ENCODE measurements around the gene CPSF3. TPM values are rescaled to one million over a fixed set of nuclear protein-coding genes. Genes with fewer than 3 reads are reported as not detected.
"Not testable (repeated sequence)": the region's sequence is repeated elsewhere in the genome, so short reads cannot be mapped to it uniquely, and the experiment has no call there.

CPSF3 gene
- total RNA-seq, 6 donors from 2014 or later, result 11.3 to 41.0 (median 22.5) TPM

- no peak overlapping the region for H3K4me3 ChIP-seq
- TF ChIP-seq POLR2A (IDR thresholded peaks at IDR 0.05) (no peak), POLR2AphosphoS5 (IDR thresholded peaks at IDR 0.05) (no peak), CTCF (IDR thresholded peaks at IDR 0.05) (no peak)
- WGBS, 2 donors, result 86% methylated on average over 3 of the region's 3 CpGs
- no peaks in the 10 kb centered on the region for H3K27me3 ChIP-seq
- no peak overlapping the region for H3K27ac ChIP-seq
- ATAC-seq (ENCODE audit: low FRiP score in 2 of 2) (no peak), DNase-seq (no peak)
- H3K4me1 ChIP-seq, result peaks cover 0 to 9% (median 4%) of the 10 kb centered on the region in 4 donors
- no peaks in the 10 kb centered on the region for H3K9me3 ChIP-seq
- peaks cover 41 to 97% (median 80%) of the 10 kb centered on the region in 4 donors for H3K36me3 ChIP-seq
Observed at GRCh38 chr2:9493478-9493877, 70.0 kb downstream of the CPSF3 start.

GRCh38 chr2:9494081-9494480 is 70.6 kb downstream of the CPSF3 start:
- no peak overlapping the region for H3K27ac ChIP-seq
- no peaks in the 10 kb centered on the region for H3K9me3 ChIP-seq
- no peak for ATAC-seq (ENCODE audit: low FRiP score in 2 of 2)
- peaks cover 0 to 9% (median 4%) of the 10 kb centered on the region in 4 donors for H3K4me1 ChIP-seq
- 95 to 96% methylated on average over 1 of the region's 1 CpG for WGBS, 2 donors
- H3K27me3 ChIP-seq, result no peaks in the 10 kb centered on the region
- no peak for DNase-seq
- peaks cover 41 to 96% (median 77%) of the 10 kb centered on the region in 4 donors for H3K36me3 ChIP-seq
- no peak overlapping the region for H3K4me3 ChIP-seq
- TF ChIP-seq EP300 (IDR thresholded peaks at IDR 0.05) (no peak), CTCF (IDR thresholded peaks at IDR 0.05) (no peak), POLR2AphosphoS5 (IDR thresholded peaks at IDR 0.05) (no peak), POLR2A (IDR thresholded peaks at IDR 0.05) (no peak)

GRCh38 chr2:9497017-9497416 is 73.6 kb downstream of the CPSF3 start:
- H3K9me3 ChIP-seq, result no peaks in the 10 kb centered on the region
- H3K4me1 ChIP-seq, result peaks cover 0 to 9% (median 4%) of the 10 kb centered on the region in 4 donors
- no peak overlapping the region for H3K27ac ChIP-seq
- H3K4me3 ChIP-seq, result no peak overlapping the region
- no peak for DNase-seq
- peaks cover 27 to 91% (median 67%) of the 10 kb centered on the region in 4 donors for H3K36me3 ChIP-seq
- no peak for TF ChIP-seq POLR2AphosphoS5 (IDR thresholded peaks at IDR 0.05)
- no peak for TF ChIP-seq EP300 (IDR thresholded peaks at IDR 0.05)
- no peak for TF ChIP-seq CTCF (IDR thresholded peaks at IDR 0.05)
- TF ChIP-seq POLR2A (IDR thresholded peaks at IDR 0.05), result no peak
- H3K27me3 ChIP-seq, result no peaks in the 10 kb centered on the region
- no peak for ATAC-seq (ENCODE audit: low FRiP score in 2 of 2)
- 91 to 100% methylated on average over 4 of the region's 4 CpGs for WGBS, 2 donors

- peaks cover 0 to 4% (median 0%) of the 10 kb centered on the region in 4 donors for H3K4me1 ChIP-seq
- H3K4me3 ChIP-seq, result no peak overlapping the region
- peaks cover 24 to 86% (median 63%) of the 10 kb centered on the region in 4 donors for H3K36me3 ChIP-seq
- WGBS, 2 donors, result 78 to 94% methylated on average over 1 of the region's 1 CpG
- no peak for ATAC-seq (ENCODE audit: low FRiP score in 2 of 2)
- no peak overlapping the region for H3K27ac ChIP-seq
- TF ChIP-seq CTCF (IDR thresholded peaks at IDR 0.05) (no peak), POLR2AphosphoS5 (IDR thresholded peaks at IDR 0.05) (no peak), EP300 (IDR thresholded peaks at IDR 0.05) (no peak), POLR2A (IDR thresholded peaks at IDR 0.05) (no peak)
- no peak for DNase-seq
- H3K9me3 ChIP-seq, result no peaks in the 10 kb centered on the region
- no peaks in the 10 kb centered on the region for H3K27me3 ChIP-seq
Observed at GRCh38 chr2:9498210-9498609, 74.8 kb downstream of the CPSF3 start.

- Histone ChIP-seq H3K9me3 (no peaks in the 10 kb centered on the region), H3K36me3 (peaks cover 8 to 81% (median 34%) of the 10 kb centered on the region in 4 donors)
Observed at GRCh38 chr2:9508931-9509330, 85.5 kb downstream of the CPSF3 start.

GRCh38 chr2:9513946-9514345 is 90.5 kb downstream of the CPSF3 start:
- not testable (repeated sequence) for H3K4me1 ChIP-seq; DNase-seq; ATAC-seq (ENCODE audit: low FRiP score in 2 of 2); H3K27me3 ChIP-seq; H3K9me3 ChIP-seq; H3K27ac ChIP-seq; H3K4me3 ChIP-seq
- WGBS, 2 donors, result 94 to 97% methylated on average over 3 of the region's 3 CpGs
- H3K36me3 ChIP-seq, result peaks cover 3 to 80% (median 32%) of the 10 kb centered on the region in 4 donors

More at GRCh38 chr2:9508931-9509330, 85.5 kb downstream of the CPSF3 start:
- H3K27ac ChIP-seq, result no peak overlapping the region
- H3K4me3 ChIP-seq, result no peak overlapping the region
- TF ChIP-seq CTCF (IDR thresholded peaks at IDR 0.05) (no peak), EP300 (IDR thresholded peaks at IDR 0.05) (no peak), POLR2AphosphoS5 (IDR thresholded peaks at IDR 0.05) (no peak), POLR2A (IDR thresholded peaks at IDR 0.05) (no peak)
- no peaks in the 10 kb centered on the region for H3K4me1 ChIP-seq
- ATAC-seq (ENCODE audit: low FRiP score in 2 of 2) (no peak), DNase-seq (no peak)
- no peaks in the 10 kb centered on the region for H3K27me3 ChIP-seq
- WGBS, 2 donors, result 17 to 24% methylated on average over 1 of the region's 1 CpG
